K562 (cell line): ENCODE results near the gene MSMO1. TPM values are rescaled to one million over a fixed set of nuclear protein-coding genes. Genes with fewer than 3 reads are reported as not detected.

Source experiments
- AFF1 ChIP-seq, 2 experiments: fragments of 450-650 bp; IDR thresholded peaks; 2 replicates each; pipeline ENCODE4 v1.6.1; 2018; ENCODE audit warnings: mild to moderate bottlenecking in 2 of 2, low read depth in 1 of 2; ENCODE audit not compliant: partially characterized antibody in 2 of 2
- BACH1 ChIP-seq: fragments of 200-800 bp; sonication (Bioruptor generic); IDR thresholded peaks from 2 replicates; pipeline ENCODE4 v1.6.1; 2016; ENCODE audit warnings: missing genetic modification characterization, missing compliant biosample characterization
- C11orf30 ChIP-seq: fragments of 450-650 bp; IDR thresholded peaks from 2 replicates; pipeline ENCODE4 v1.6.1; 2016; ENCODE audit warnings: low read depth, mild to moderate bottlenecking
- CBX1 ChIP-seq: sonication (generic); IDR thresholded peaks from 2 replicates; pipeline ENCODE4 v1.6.1; 2016; ENCODE audit warnings: antibody characterized with exemption, low read depth, mild to moderate bottlenecking
- CBX3 ChIP-seq, 2 experiments: IDR thresholded peaks; 1 replicate in 1 of 2; 2 replicates in 1 of 2; pipeline ENCODE4 v1.6.1; 2012; ENCODE audit warnings: inconsistent platforms in 2 of 2, low read length in 2 of 2, borderline replicate concordance in 1 of 2, control low read depth in 1 of 2
- CBX5 ChIP-seq: IDR thresholded peaks from 2 replicates; pipeline ENCODE4 v1.6.1; 2014; ENCODE audit warnings: low read depth, borderline replicate concordance
- EHMT2 ChIP-seq: fragments of 450-650 bp; IDR thresholded peaks from 2 replicates; pipeline ENCODE4 v1.6.1; 2018; ENCODE audit warnings: antibody characterized with exemption
- FOSL1 ChIP-seq: fragments of 200-800 bp; sonication (Bioruptor generic); conservative IDR thresholded peaks from 2 replicates; pipeline ENCODE4 v1.6.1; 2016; ENCODE audit warnings: missing genetic modification characterization, missing compliant biosample characterization
- FOXM1 ChIP-seq, 2 experiments: fragments of 450-650 bp in 1 of 2; sonication (generic) in 1 of 2; formaldehyde crosslinking in 1 of 2; IDR thresholded peaks; 2 replicates each; pipeline versions ENCODE4 v1.6.1 to v1.9.0; 2017 to 2022; ENCODE audit warnings: low read depth in 2 of 2, mild to moderate bottlenecking in 2 of 2, missing genetic modification reagents in 1 of 2, moderate library complexity in 1 of 2
- GATAD2A ChIP-seq: fragments of 450-650 bp; IDR thresholded peaks from 2 replicates; pipeline ENCODE4 v1.6.1; 2017
- HDAC2 ChIP-seq: fragments of 450-650 bp; IDR thresholded peaks from 2 replicates; pipeline ENCODE4 v1.6.1; 2016; ENCODE audit warnings: mild to moderate bottlenecking
- L3MBTL2 ChIP-seq: fragments of 450-650 bp; IDR thresholded peaks from 2 replicates; pipeline ENCODE4 v1.6.1; 2016; ENCODE audit warnings: mild to moderate bottlenecking, moderate library complexity
- MAFF ChIP-seq: IDR thresholded peaks from 2 replicates; pipeline ENCODE4 v1.6.1; 2012; ENCODE audit warnings: low read length, improper control_type of control experiment
- MITF ChIP-seq: IDR thresholded peaks from 2 replicates; pipeline ENCODE4 v1.6.1; 2014; ENCODE audit warnings: antibody characterized with exemption
- SMC3 ChIP-seq: conservative IDR thresholded peaks from 2 replicates; pipeline ENCODE4 v1.6.1; 2011; ENCODE audit warnings: low read depth, low read length, improper control_type of control experiment; ENCODE audit not compliant: insufficient read depth
- TAF9B ChIP-seq: fragments of 450-650 bp; IDR thresholded peaks from 2 replicates; pipeline ENCODE4 v1.6.1; 2018; ENCODE audit warnings: mild to moderate bottlenecking; ENCODE audit not compliant: partially characterized antibody
- TRIM28 ChIP-seq: fragments of 450-650 bp; IDR thresholded peaks from 2 replicates; pipeline ENCODE4 v1.6.1; 2017
- polyA plus RNA-seq, 8 experiments: library from polyadenylated mRNA; depleted of rRNA in 4 of 8; stranded (reverse) in 5 of 8; unstranded in 3 of 8; fragments of >200 nt; fragmentation: Nextera tagmentation in 2 of 8; fragmentation: Illumina TruSeq in 1 of 8; extraction: Ambion mirVana in 2 of 8; extraction: Trizol in 1 of 8; gene quantifications; 2 replicates each; pipeline versions ENCODE4 v1.2.1 to v1.2.3, GENCODE V29; 2011 to 2014; ENCODE audit warnings: inconsistent platforms in 1 of 8, missing spikeins in 1 of 8
- total RNA-seq, 7 experiments: library from RNA; depleted of rRNA in 6 of 7; stranded (reverse); fragments of >200 nt in 6 of 7; fragmentation: Illumina TruSeq in 2 of 7; extraction: Trizol in 2 of 7; gene quantifications; 2 replicates each; pipeline versions ENCODE4 v1.2.1 to v1.2.3, GENCODE V29; 2011 to 2021; ENCODE audit warnings: low replicate concordance in 1 of 7
- TF ChIP-seq, protein P1 (sequence below): sonication (generic); formaldehyde crosslinking; IDR thresholded peaks from 2 replicates; pipeline ENCODE4 v1.8.0; 2022; ENCODE audit warnings: missing genetic modification reagents, mild to moderate bottlenecking, borderline replicate concordance
- TF ChIP-seq, protein P2 (sequence below): sonication (generic); formaldehyde crosslinking; IDR thresholded peaks from 2 replicates; pipeline ENCODE4 v1.8.0; 2022; ENCODE audit warnings: missing genetic modification reagents, mild to moderate bottlenecking, moderate library complexity, borderline replicate concordance

The MSMO1 gene
- total and polyA plus RNA-seq, 9 of the 15 experiments (the other 6 are each of a cell fraction or from before 2014, with no cell fraction given), result 32.0 to 172 (median 63.5) TPM

DNA sequence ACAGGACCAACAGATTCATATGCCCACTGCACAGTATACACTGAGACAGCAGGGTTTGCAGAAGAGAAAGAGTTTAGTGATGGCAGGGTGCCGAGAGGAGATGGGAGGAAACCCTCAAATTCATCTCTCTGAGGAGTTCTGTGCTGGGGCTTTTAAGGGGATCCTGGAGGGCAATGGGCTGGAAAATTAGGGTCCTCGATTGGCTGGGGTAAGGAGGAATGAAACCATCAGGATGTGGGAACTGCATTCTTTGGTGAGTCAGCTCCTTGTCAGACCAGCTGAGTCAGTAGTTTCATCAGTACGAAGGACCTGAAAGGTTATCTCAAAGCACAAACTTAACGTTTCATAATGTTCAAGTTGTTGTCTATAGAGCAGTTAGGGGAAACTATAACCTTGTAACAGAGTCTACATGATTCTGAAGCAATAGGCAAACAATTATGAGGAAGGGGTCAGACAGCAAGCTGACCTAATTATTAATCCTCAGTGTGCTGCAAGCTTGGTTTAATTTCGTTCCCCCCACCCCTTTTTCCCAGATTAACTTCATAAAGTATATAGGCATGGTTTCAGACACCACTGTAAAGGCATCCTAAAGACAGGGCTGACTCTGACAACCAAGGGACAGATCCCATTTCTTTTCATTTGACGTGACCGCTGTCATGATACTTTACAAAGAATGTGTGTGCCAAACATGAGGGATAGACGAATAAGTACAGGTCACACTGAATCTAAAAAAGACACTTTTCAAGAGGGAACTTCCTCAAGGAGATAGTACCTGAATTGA is 1.5 kb upstream of the MSMO1 start (continued):
- TF ChIP-seq FOXM1 (IDR thresholded peaks at IDR 0.05; ENCODE audit: low read depth), result peak; percentile 19; the same call in 1 of the 2 replicates
- TF ChIP-seq FOXM1 (CRISPR knock-in tag; IDR thresholded peaks at IDR 0.05; ENCODE audit: low read depth), result no peak
- peak; percentile 72; the same call in 1 of the 2 replicates for TF ChIP-seq CBX5
- TF ChIP-seq CBX3 (IDR thresholded peaks at IDR 0.05; ENCODE audit: borderline replicate concordance in 1 of 2, low read length in 2 of 2), result peak in 1 of 2 experiments; percentile 92; a peak in 1 of 3 replicates
- 0 out of 2 replicates have a peak, but pooled peaks have one; percentile 52 for TF ChIP-seq HDAC2
- TF ChIP-seq GATAD2A, result no peak
- peak; percentile 78 for TF ChIP-seq TAF9B
- TF ChIP-seq, protein P1, sequence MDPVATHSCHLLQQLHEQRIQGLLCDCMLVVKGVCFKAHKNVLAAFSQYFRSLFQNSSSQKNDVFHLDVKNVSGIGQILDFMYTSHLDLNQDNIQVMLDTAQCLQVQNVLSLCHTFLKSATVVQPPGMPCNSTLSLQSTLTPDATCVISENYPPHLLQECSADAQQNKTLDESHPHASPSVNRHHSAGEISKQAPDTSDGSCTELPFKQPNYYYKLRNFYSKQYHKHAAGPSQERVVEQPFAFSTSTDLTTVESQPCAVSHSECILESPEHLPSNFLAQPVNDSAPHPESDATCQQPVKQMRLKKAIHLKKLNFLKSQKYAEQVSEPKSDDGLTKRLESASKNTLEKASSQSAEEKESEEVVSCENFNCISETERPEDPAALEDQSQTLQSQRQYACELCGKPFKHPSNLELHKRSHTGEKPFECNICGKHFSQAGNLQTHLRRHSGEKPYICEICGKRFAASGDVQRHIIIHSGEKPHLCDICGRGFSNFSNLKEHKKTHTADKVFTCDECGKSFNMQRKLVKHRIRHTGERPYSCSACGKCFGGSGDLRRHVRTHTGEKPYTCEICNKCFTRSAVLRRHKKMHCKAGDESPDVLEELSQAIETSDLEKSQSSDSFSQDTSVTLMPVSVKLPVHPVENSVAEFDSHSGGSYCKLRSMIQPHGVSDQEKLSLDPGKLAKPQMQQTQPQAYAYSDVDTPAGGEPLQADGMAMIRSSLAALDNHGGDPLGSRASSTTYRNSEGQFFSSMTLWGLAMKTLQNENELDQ (CRISPR knock-in tag), result no peak
- peak; percentile 27; the same call in 1 of the 2 replicates for TF ChIP-seq EHMT2
- peak; percentile 24 to 87 for TF ChIP-seq AFF1 (IDR thresholded peaks at IDR 0.05; ENCODE audit: low read depth in 1 of 2, partially characterized antibody in 2 of 2)
- peak; percentile 73; the same call in 1 of the 2 replicates for TF ChIP-seq TRIM28
- TF ChIP-seq SMC3, result no peak
- peak; percentile 96 for TF ChIP-seq BACH1
- TF ChIP-seq C11orf30, result peak; percentile 99
- TF ChIP-seq FOSL1 (tag), result peak; percentile 97
- TF ChIP-seq, protein P2, sequence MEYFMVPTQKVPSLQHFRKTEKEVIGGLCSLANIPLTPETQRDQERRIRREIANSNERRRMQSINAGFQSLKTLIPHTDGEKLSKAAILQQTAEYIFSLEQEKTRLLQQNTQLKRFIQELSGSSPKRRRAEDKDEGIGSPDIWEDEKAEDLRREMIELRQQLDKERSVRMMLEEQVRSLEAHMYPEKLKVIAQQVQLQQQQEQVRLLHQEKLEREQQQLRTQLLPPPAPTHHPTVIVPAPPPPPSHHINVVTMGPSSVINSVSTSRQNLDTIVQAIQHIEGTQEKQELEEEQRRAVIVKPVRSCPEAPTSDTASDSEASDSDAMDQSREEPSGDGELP (CRISPR knock-in tag), result peak; percentile 68
- peak; percentile 93 for TF ChIP-seq MAFF
- peak; percentile 44 for TF ChIP-seq L3MBTL2
- 0 out of 2 replicates have a peak, but pooled peaks have one; percentile 46 for TF ChIP-seq CBX1
- TF ChIP-seq MITF, result no peak
